Body of pancreas (tissue), 4 donors: ENCODE data around the gene CFAP45.

Experiments used
- CTCF ChIP-seq, 7 experiments: fragments of 450-650 bp in 4 of 7; fragments of 200-600 bp in 3 of 7; sonication (generic) in 3 of 7; IDR thresholded peaks; one replicate each; pipeline ENCODE4 v1.5.1; 2016 to 2019; ENCODE audit warnings: antibody characterized with exemption in 7 of 7
- POLR2A ChIP-seq, 3 donors: fragments of 450-650 bp; IDR thresholded peaks; one replicate each; pipeline ENCODE4 v1.6.1; 2016; ENCODE audit warnings: antibody characterized with exemption in 3 of 3, mild to moderate bottlenecking in 2 of 3

- TF ChIP-seq CTCF (IDR thresholded peaks at IDR 0.05): no peak
- TF ChIP-seq POLR2A (IDR thresholded peaks at IDR 0.05): no peak
Observed at GRCh38 chr1:159928491-159929050, 28.6 kb upstream of the CFAP45 start.
